Parathyroid adenoma (tissue), 2 donors: ENCODE data around the gene ARHGAP42.
A peak's percentile ranks its signal among the peaks of the same experiment; 100 is the strongest.

Experiments
- H2AFZ ChIP-seq: fragments of 300-600 bp; sonication (generic); one replicate; pipeline ENCODE4 v1.7.0; 2017; ENCODE audit warnings: antibody characterized with exemption, mild to moderate bottlenecking
- H3K27ac ChIP-seq: fragments of 300-600 bp; sonication (generic); one replicate; pipeline ENCODE4 v1.7.0; 2017
- H3K27me3 ChIP-seq: fragments of 300-600 bp; sonication (generic); one replicate; pipeline ENCODE4 v1.7.0; 2017; ENCODE audit warnings: low read length; ENCODE audit not compliant: control insufficient read depth, insufficient read depth
- H3K36me3 ChIP-seq: fragments of 300-600 bp; sonication (generic); one replicate; pipeline ENCODE4 v1.7.0; 2017; ENCODE audit warnings: low read length; ENCODE audit not compliant: control insufficient read depth, insufficient read depth
- H3K4me1 ChIP-seq: fragments of 300-600 bp; sonication (generic); one replicate; pipeline ENCODE4 v1.7.0; 2017; ENCODE audit warnings: control low read depth
- H3K4me2 ChIP-seq: fragments of 300-600 bp; sonication (generic); one replicate; pipeline ENCODE4 v1.7.0; 2017; ENCODE audit warnings: low read length
- H3K4me3 ChIP-seq: fragments of 300-600 bp; sonication (generic); one replicate; pipeline ENCODE4 v1.7.0; 2017; ENCODE audit warnings: low read depth, low read length
- H3K79me2 ChIP-seq: fragments of 300-600 bp; sonication (generic); one replicate; pipeline ENCODE4 v1.7.0; 2017; ENCODE audit warnings: control low read depth
- H3K9ac ChIP-seq: fragments of 300-600 bp; sonication (generic); one replicate; pipeline ENCODE4 v1.7.0; 2017; ENCODE audit warnings: mild to moderate bottlenecking
- H3K9me3 ChIP-seq: fragments of 300-600 bp; sonication (generic); one replicate; pipeline ENCODE4 v1.7.0; 2017; ENCODE audit warnings: low read length; ENCODE audit not compliant: control insufficient read depth
- CTCF ChIP-seq: fragments of 300-600 bp; sonication (generic); IDR thresholded peaks from one replicate; pipeline ENCODE4 v1.7.0; 2017; ENCODE audit warnings: antibody characterized with exemption, mild to moderate bottlenecking
- donor health status: primary hyperparathyroidism.

Gene ARHGAP42

DNA sequence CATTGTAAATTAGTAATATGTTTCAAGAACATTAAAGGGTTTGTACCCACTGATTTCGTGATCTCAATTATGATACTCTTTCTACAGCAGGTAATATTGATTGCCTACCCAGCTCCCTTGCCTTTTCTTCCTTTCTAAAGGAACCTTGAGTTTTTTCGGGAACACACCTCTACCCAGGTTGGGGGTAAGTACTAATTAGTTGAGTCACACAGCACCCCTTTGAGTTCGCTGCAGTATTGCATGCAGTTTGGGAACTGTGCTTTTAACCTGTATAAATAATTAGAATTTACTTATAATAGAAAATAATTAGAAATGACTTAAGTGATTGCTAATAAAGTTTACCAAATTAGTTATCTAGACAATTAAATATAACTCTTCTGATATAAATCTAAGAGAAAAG is 24.9 kb downstream of the ARHGAP42 start:
- no peak overlapping the region for H3K4me3 ChIP-seq
- H3K4me1 ChIP-seq, result no peaks in the 10 kb centered on the region
- no peak overlapping the region for H3K27ac ChIP-seq
- peaks cover 2% of the 10 kb centered on the region for H3K79me2 ChIP-seq
- H3K4me2 ChIP-seq, result no peak overlapping the region
- H3K9ac ChIP-seq, result no peak overlapping the region
- no peak for TF ChIP-seq CTCF
- H3K9me3 ChIP-seq, result no peaks in the 10 kb centered on the region
- no peaks in the 10 kb centered on the region for H3K27me3 ChIP-seq
- no peaks in the 10 kb centered on the region for H3K36me3 ChIP-seq
- no peak overlapping the region for H2AFZ ChIP-seq

DNA sequence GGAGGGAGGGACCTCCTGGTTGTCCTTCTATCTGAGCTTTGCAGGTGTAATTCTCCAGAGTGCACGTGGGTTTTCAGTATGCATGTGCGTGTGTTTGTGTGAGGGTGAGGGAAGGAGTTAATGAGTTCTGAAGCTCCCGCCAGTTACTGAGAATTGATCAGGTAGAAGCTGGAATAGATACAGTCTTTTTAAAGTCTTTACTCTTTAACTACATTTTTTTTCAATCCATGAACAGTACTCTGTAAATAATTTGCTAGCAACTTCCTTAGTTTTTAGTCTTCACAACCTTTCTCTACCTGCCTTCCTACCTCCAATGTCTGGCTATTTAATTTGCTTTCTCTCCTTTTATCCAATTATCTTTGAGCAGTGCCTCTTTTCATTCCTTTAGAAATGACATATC is 25.5 kb downstream of the ARHGAP42 start:
- H3K79me2 ChIP-seq, result peaks cover 2% of the 10 kb centered on the region
- TF ChIP-seq CTCF, result no peak

GRCh38 chr11:100715165-100715761 is 28.2 kb downstream of the ARHGAP42 start:
- peaks cover 3% of the 10 kb centered on the region for H3K4me1 ChIP-seq
- H3K79me2 ChIP-seq, result peaks cover 2% of the 10 kb centered on the region
- H3K27ac ChIP-seq, result peak overlapping the region; percentile 6
- TF ChIP-seq CTCF, result no peak
- H3K9me3 ChIP-seq, result no peaks in the 10 kb centered on the region
- H3K27me3 ChIP-seq, result no peaks in the 10 kb centered on the region
- H3K4me3 ChIP-seq, result no peak overlapping the region
- H3K36me3 ChIP-seq, result no peaks in the 10 kb centered on the region
- H3K4me2 ChIP-seq, result no peak overlapping the region
- peak overlapping the region; percentile 17 for H2AFZ ChIP-seq
- H3K9ac ChIP-seq, result no peak overlapping the region

More for the DNA sequence above, 25.5 kb downstream of the ARHGAP42 start:
- Histone ChIP-seq H3K9me3 (no peaks in the 10 kb centered on the region), H3K36me3 (no peaks in the 10 kb centered on the region), H2AFZ (no peak overlapping the region), H3K9ac (no peak overlapping the region), H3K27me3 (no peaks in the 10 kb centered on the region), H3K27ac (no peak overlapping the region), H3K4me2 (no peak overlapping the region), H3K4me3 (no peak overlapping the region), H3K4me1 (no peaks in the 10 kb centered on the region)

DNA sequence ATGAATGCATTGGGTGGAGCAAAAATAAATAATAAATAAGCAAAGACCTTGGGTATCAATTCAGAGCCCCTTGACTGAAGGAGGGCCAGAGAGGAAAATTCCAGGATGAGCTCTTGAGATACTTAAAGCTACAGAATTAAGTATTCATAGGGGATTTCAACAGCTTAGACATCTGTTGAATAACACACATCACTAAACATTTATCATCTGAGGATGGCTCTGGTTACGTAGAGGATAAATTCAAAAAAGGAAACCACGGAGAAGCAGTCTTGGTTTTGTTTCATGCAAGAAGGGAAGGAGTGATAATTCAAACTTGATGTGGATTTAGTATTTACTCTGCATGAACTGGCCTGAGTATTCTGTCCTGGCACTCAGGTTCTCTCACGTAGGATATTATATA is 29.8 kb downstream of the ARHGAP42 start:
- no peak for TF ChIP-seq CTCF
- Histone ChIP-seq H3K4me2 (no peak overlapping the region), H3K4me1 (peaks cover 3% of the 10 kb centered on the region), H3K9me3 (no peaks in the 10 kb centered on the region), H3K9ac (no peak overlapping the region), H3K27ac (no peak overlapping the region), H3K4me3 (no peak overlapping the region), H3K79me2 (peaks cover 2% of the 10 kb centered on the region), H3K36me3 (no peaks in the 10 kb centered on the region), H2AFZ (no peak overlapping the region), H3K27me3 (no peaks in the 10 kb centered on the region)

GRCh38 chr11:100719362-100719761 is 32.3 kb downstream of the ARHGAP42 start:
- Histone ChIP-seq H2AFZ (no peak overlapping the region), H3K4me1 (peaks cover 3% of the 10 kb centered on the region), H3K27ac (peak overlapping the region; percentile 56), H3K79me2 (peaks cover 2% of the 10 kb centered on the region), H3K9me3 (no peaks in the 10 kb centered on the region), H3K4me3 (no peak overlapping the region), H3K36me3 (no peaks in the 10 kb centered on the region), H3K27me3 (no peaks in the 10 kb centered on the region), H3K4me2 (peak overlapping the region; percentile 17), H3K9ac (no peak overlapping the region)
- TF ChIP-seq CTCF, result no peak
